GM18520 (cell line): ENCODE results near the gene SLC29A2.
"Not testable (repeated sequence)": the region's sequence is repeated elsewhere in the genome, so short reads cannot be mapped to it uniquely, and the experiment has no call there.

Experiments used
- ATAC-seq: cut with Tn5 transposase; IDR thresholded peaks from one replicate; pipeline ENCODE4 v1.9.1; 2021; ENCODE audit not compliant: unreplicated experiment

SLC29A2 gene

DNA sequence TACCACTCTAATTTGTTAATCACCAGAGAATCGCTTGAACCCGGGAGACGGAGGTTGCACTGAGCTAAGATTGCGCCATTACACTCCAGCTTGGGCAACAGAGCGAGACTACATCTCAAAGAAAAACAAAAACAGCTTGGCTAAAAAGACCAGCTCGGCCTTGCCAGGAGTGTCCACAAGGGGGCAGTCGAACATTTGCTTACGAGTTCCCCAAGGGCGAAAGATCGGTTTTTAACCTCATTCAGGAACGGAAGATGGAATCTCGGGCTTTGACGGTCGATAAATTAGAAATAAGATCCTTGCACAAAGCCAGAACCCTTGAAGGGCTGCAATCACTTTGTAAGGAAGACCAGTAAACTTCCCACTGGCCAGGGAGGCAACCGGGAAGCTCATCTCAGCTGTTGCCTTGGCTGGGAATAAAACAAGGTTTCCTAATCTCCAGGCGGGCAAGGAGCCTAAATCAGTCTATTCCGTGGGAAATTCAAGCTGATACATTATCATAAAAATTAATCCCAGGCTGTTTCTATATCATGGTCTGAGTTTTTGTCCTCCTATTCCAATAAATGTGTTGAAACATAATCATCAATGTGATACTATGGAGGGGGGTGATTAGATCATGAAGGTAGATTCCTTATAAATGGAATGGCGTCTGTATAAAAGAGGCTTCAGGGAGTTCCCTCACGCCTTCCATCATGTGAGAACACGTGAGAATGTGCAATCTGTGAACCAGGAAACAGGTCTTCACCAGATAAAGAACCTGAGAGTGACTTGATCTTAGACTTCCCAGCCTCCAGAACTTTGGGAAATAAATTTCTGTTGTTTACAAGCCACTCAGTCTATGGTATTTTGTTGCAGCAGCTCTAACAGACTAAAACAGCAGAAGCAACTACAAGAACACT, 14.9 kb upstream of the SLC29A2 start:
- ATAC-seq, result no peak

DNA sequence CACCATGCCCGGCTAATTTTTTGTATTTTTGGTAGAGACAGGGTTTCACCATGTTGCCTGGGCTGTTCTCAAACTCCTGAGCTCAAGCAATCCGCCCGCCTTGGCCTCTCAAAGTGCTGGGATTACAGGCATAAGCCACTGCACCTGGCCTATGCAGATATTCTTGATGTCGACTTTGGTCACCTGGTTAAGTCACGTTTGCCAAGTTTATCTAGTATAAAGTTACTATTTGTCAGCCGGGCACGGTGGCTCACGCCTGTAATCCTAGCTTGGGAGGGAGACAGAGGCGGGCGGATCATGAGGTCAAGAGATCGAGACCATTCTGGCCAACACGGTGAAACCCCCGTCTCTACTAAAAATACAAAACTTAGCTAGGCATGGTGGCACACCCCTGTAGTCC, 12.8 kb upstream of the SLC29A2 start:
- not testable (repeated sequence) for ATAC-seq

DNA sequence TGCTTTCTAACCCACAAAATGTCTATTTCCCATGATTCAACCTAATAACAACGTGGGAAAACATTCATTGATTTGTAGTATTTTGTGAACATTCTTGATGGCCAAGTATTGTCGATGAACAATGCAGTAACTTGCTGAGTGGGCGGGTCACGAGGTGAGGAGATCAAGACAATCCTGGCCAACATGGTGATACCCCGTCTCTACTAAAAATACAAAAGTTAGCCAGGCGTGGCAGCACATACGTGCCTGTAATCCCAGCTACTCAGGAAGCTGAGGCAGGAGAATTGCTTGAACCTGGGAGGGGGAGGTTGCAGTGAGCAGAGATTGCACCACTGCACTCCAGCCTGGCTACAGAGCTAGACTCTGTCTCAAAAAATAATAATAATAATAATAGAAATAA, 8.7 kb upstream of the SLC29A2 start:
- not testable (repeated sequence) for ATAC-seq

DNA sequence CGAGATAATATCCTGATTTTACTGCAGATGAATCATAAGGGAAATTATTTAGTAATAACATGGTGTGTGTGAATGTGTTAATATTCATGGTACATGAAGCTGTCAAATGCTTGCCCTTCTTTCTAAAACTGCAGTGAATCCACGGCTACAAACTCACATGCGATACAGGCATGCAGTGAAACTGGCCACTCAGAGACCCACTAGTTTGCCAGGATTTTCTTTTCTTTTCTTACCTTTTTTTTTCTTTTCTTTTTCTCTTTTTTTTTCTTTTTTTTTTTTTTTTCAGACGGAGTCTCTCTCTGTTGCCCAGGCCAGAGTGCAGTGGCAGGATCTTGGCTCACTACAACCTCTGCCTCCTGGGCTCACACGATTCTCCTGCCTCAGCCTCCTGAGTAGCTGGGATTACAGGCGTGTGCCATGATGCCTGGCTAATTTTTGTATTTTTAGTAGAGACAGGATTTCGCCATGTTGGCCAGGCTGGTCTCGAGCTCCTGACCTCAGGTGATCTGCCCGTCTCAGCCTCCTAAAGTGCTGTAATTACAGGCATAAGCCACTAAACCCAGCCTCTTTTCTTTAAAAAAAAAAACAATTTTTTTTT, 2.2 kb upstream of the SLC29A2 start:
- not testable (repeated sequence) for ATAC-seq

DNA sequence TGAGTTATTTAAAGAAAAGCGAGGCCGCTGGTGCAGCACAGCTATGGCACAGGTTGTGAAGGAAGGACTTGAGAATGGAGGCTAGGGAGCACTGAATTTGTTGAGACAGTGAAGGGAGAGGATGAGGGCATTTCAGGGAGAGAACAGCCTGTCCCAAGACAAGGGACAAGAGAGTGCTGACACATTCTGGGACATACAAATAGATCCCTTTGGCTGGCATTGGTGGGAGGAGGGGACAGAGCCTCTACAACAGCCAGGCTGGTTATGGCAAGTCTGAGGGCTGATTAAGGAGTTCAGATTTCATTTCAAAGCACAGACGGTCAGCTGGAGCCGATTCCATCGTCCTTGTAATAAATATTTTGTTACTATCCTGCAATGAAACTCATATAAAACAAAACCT, 1.7 kb upstream of the SLC29A2 start:
- ATAC-seq, result no peak

DNA sequence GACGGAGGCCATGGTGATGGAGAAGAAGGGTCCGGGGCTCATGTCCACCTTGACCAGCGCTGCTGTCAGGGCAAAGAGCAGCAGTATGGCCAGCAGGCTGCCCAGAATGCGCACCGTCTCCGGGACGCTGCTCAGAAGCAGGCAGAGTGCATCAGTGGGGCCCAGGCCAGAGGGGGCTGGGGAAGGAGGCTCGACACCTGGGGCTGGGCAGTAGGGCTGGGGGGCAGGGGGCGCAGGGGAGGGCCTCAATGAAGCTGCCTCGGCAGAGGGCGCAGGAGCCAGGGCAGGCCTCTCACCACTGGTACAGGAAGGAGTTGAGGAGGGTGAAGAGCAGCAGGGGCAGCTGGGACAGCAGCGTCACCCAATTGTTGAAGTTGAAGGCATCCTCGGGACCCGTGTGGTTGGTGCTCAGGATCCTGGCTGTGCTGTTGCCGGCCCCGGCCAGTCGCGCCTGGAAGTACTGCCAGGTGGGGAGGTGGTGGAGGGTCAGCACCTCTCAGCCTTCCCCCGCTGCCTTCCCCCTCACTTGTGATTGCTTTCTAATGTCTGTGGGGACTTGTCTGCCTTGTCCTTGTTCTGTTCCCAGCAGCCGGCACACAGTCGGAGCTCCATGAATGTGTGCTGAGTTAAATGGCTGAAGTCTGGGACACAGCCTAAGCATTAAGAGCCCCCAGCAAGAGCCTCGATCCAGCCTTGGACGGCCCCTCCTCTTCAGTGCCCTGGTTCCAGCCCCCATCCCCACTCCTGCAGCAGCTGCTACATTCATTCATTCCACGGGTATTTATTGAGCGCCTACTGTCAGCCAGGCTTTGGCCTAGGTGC, 2.3 kb downstream of the SLC29A2 start:
- no peak for ATAC-seq

DNA sequence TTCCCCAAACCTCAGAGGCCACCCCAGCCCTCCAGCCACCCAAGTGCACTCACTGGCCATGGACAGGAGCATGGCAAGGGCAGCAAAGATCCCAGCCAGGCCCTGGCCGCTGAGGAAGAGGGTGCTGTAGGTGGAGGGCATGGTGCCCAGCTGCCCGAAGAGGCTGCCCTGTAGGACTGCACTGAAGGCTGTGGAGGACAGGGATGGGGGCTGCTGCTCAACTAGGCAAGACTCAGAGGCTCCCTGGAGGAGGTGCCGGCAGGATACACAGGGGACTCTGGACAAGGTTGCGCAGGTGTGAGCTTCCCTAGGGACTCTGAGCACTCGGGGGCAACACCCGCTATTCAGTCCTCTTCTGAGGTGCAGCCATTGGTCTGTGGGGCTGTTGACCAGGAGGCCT, 3.1 kb downstream of the SLC29A2 start:
- ATAC-seq, result no peak

DNA sequence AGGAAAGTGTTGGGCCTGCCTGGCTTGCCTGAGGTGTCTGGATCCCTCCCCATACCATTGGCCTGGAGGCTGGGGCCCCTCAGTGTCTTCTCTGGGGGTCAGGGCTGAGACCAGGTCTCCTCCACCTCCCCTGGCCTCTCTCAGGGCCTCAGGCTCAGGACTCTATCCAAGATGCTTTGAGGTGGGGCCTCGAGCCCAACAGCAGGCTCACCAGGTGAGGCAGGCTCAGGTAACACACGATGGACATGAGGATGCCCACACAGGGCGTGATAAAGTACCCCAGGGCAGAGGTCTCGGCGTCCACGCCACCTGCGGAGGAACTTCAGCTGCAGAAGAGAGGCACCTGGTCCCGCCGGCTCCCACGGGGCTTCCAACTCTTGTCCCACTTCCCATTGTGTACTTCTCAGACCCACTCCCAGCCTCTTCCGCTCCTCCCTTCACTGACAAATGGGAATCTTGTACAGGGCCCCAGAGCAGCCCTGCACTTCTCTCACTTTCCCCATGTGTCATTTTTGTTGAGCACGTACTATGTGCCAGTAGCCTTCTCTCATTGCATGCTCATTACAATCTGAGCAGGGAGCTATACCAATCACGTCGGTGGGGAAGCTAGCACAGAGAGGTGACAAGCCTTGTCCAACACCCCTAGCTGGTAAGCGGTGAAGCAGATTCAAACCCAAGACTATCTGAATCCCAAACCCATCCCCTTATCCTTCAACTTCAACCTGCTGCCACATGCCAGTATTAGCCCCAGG, 3.8 kb downstream of the SLC29A2 start:
- no peak for ATAC-seq

DNA sequence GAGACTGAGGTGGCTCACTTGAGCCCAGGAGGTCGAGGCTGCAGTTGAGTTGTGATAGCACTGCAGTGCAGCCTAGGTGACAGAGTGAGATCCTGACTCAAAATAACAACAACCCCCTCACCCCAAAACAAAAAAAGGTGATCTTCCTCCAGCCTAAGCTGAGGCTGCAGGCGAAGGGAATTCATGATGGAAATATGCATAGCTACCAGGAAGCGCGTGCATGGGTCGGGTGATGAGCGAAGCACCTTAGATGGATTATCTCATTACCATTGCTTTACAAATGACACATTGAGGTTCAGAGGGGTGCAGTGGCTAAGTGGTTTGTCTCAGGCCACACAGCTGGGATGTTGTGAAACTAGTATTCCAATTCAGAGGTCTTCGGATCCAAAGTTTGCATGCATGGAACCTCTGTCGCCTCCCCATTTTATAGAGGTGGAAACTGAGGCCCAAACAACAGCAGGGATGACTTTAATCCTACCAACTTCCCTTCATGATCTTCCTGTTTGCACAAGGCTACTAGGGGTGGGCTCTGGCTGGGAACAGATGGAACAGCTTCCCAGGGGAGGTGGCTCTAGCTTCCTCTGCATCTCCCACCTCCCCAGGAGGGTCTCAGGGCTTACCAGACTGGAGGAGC, 4.6 kb downstream of the SLC29A2 start:
- no peak for ATAC-seq

DNA sequence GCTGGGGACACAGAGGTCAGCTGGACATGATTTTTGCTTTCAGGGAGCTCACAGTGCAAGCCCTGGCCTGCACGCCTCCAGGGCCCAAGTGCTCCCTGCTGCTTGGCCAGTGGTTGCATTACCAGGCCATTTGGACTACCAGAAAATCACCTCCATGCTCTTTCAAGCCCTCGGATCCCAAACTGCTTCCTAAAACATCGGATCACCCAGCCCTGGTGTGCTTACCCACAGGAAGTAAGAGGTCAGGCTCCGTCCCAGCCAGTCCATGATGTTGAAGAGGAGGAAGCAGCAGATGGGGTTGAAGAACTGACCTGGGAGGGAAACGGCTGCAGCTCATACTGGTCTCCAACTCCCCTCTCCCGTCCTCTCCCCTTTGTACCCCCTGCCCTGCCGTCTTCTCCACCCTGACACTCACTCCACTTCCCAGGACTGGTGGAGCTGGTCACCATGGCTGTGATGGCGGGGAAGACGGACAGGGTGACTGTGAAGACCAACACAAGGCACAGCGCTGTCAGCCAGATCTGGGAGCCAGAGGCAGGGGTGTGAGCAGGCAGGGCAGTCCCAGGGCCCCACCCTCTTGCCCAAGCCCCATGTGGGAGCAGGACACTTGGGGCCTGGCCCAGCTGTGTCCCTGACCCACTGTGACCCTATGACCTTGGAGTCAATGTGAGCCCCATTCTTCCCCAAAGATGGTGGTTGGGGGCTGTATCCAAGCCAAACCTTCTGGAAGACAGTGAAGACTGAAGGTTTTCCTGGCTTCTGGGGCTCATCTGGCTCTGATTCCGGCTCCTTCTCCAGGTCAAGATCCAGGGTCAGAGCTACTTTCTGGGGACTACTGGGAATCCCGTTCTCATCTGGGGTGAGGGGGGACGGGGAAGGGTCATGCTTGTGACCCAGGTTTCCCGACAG, 5.6 kb downstream of the SLC29A2 start:
- ATAC-seq, result no peak

DNA sequence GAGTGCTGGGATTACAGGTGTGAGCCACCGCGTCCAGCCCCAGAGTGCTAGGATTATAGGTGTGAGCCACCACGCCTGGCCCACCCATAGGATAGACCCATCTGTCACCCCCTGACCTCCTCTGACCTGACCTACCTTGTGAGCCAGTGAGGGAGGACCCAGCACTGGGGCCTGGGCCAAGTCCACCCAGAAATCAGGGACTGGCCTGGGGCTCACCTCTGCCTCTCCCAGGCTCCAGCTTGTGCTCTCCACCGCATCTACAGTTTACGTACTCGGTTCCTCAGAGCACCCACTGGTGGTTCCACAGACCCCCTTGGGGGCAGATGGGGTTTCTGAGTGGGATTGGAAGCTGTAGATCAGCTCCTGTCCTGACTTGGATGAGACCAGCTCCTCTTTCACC, 6.4 kb downstream of the SLC29A2 start:
- ATAC-seq, result no peak

DNA sequence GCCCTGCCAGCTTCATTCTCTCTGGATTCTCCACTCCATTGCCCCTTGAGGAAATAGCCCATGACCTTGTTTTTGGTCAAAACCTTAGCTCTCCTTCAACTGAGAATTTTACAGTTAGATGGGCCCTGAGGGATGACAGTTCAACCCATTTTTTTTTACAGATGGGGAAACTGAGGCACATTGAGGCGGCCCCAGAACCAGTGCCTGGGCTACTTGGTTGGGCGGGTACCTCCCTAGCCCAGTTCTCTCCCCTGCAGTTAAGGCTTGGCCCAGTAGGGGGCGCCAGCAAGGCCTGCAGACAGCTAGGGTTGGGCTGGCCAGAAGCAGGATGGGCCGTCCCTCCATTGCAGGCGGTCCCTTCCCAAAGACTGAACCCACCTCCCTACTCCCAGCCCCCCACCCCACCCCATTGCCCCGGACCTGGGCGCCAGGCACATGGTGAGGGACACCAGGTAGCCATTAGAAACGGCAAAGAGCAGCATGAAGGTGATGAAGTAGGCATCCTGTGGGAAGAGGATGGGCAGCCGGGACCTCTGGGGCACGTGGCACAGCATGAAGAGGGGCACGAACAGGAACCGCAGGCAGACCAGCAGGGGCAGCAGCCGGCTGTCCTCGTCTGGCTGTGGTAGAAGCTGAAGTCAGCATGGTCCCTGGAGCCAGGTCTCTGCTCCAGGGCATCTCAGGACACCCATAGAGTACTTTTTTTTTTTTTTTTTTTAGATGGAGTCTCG, 7.6 kb downstream of the SLC29A2 start:
- ATAC-seq, result no peak

DNA sequence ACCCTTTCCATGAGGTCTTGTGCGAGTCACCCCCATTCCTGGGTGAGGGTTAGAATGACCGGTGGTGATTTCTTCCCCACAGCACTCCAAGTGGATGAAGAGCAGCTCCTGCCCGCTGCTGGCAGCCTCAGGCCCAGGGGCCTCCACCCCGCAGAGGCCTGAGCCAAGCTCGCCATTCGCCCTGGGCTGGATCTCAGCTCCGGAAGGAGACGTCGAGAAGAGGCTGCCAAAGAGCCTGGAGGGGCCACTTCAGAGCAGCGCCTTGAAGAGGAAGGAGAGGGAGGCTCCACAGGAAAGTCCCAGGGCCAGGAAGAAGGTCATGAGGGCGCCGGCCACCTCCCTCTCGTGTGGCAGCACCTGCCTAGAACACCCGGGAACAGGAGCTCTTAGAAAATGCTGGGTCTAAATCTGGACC, 8.4 kb downstream of the SLC29A2 start:
- ATAC-seq, result no peak

DNA sequence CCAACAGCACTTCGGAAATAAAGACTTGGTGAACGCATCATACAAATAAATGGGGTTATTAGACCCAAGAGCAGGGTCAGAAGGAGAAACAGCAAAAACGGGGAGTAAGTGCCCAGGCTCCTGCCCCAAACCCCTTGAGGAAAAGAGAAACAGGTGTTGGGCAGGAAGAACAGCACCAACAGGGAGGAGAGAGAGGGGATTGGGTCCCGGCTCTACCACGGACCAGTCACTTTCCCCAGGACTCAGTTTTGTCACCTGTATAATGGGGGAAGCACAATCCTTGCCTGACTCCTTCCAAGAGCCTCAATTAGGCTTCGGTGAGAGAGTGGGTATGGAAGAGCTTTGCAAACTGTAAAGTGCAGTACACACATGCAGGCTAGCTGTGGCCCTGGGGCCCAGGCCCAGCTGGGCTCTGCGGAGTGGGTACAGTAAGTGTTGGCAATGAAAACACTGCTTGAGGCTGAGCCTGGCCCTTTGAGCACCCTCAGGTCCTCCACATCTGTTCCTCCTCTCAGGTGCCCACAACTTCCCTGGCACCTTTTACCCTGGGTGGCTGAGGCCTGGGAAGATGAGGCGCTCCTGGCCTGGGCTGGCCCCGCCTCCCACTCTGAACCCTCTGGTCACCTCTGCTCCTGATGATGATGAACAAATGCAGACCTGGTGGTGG, 8.9 kb downstream of the SLC29A2 start:
- no peak for ATAC-seq

DNA sequence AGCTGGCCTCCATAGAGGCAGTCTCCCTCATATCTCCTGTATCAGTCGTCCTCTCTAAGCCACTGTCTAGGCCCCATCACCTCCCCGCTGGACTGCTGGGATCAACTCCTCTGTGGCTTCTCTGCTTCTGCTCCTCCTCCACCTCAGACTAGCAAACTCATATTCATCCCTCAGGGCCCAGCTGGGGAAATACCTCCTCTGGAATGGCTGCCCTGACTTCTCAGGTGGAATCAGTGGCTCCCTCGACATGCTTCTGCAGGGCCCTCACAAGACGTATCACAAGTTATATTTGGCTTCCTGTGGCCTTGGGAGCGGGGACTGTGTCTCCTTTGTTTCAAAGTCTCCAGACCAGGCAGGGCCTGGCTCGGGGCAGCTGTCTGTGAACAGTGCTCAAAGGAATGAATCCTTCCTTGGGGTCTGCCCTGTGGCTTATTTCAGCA, 10.0 kb downstream of the SLC29A2 start:
- no peak for ATAC-seq

DNA sequence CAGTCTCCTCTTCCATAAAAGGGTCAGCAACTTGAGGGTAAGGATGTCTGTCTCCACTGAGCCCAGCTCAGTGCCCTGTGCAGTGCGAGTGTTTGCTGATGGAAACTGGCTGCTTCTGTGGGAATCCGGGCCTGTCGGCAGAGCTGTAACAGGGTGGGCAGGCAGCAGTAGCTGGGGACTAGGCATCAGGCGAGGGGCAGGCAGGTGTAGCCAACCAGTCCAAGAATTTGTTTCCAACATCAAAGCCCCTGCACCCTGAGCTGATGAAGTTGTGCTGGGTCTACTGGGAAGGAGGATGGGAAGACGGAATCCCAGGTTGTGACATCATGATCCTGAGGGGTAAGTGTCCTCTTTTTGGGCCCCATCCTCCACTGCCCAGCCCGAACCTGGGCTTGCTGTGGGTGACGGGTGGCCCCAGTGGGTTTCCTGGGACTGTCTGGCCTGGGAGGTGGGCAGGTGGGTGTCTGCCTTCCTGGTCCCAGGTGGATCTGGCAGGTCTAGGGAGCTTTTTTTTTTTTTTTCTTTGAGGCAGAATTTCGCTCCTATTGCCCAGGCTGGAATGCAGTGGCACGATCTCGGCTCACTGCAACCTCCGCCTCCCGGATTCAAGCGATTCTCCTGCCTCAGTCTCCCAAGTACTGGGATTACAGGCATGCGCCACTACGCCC, 11.0 kb downstream of the SLC29A2 start:
- no peak for ATAC-seq

DNA sequence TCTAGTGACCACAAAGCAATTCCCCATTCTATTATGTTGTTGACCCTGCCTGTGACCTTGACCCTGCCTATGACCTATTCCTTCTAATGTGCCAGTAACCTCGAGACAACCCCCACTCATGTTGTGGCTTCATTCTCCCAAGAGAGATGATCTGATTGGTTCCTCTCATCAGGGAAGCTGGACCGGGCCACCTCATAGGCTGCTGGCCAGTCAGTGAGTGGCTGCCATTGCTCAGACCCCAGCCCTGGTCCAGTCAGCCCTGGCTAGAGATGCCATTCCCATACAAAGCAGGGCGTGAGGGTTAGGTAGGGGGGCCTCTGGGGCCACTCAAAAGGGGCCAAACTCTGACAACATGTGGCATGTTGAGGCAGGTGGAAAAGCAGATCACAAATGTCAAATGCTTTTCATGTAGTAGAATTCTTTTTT, 11.9 kb downstream of the SLC29A2 start:
- no peak for ATAC-seq
